ENCODE results near the gene ZBTB32.

The ZBTB32 gene

GRCh38 chr19:35727053-35727955 is 22.9 kb downstream of the ZBTB32 start:
- no peak for DNase-seq (ENCODE audit: low read depth)
- no peak for TF ChIP-seq CTCF (IDR thresholded peaks at IDR 0.05; ENCODE audit: low read length, missing control alignments)
- H3K4me3 ChIP-seq (replicated peaks; ENCODE audit: low read depth, low read length), result no peak overlapping the region

GRCh38 chr19:35727956-35728706 is 23.8 kb downstream of the ZBTB32 start:
- DNase-seq (ENCODE audit: low read depth), result no peak
- no peak for TF ChIP-seq CTCF (IDR thresholded peaks at IDR 0.05; ENCODE audit: low read length, missing control alignments)
- H3K4me3 ChIP-seq (replicated peaks; ENCODE audit: low read depth, low read length), result no peak overlapping the region

- no peak for TF ChIP-seq CTCF (IDR thresholded peaks at IDR 0.05; ENCODE audit: low read length, missing control alignments)
- no peak overlapping the region for H3K4me3 ChIP-seq (replicated peaks; ENCODE audit: low read depth, low read length)
- no peak for DNase-seq (ENCODE audit: low read depth)
Observed at GRCh38 chr19:35729021-35729420, 24.7 kb downstream of the ZBTB32 start.

GRCh38 chr19:35729763-35730162 is 25.4 kb downstream of the ZBTB32 start:
- TF ChIP-seq CTCF (IDR thresholded peaks at IDR 0.05; ENCODE audit: low read length, missing control alignments), result no peak
- no peak overlapping the region for H3K4me3 ChIP-seq (replicated peaks; ENCODE audit: low read depth, low read length)
- DNase-seq (ENCODE audit: low read depth), result no peak

DNA sequence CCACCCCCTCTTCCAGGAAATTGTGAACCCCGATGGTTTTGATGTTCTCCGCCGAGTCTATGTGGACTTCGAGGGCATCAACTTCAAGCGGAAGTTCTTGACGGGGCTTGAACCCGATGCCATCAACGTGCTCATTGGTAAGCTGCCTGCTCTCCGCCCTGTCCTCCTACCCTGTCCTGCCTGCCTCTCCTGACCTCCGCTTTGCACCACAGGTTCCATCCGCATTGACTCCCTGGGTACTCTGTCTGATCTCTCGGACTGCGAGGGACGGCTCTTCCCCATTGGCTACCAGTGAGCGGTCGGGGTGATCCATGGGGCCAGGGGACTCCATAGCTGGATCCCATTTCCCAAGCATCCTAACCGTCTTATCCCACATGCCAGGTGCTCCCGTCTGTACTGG is 26.0 kb downstream of the ZBTB32 start:
- TF ChIP-seq CTCF (IDR thresholded peaks at IDR 0.05; ENCODE audit: low read length, missing control alignments), result no peak
- H3K4me3 ChIP-seq (replicated peaks; ENCODE audit: low read depth, low read length), result no peak overlapping the region
- DNase-seq (ENCODE audit: low read depth), result no peak

GRCh38 chr19:35731353-35731752 is 27.0 kb downstream of the ZBTB32 start:
- no peak for TF ChIP-seq CTCF (IDR thresholded peaks at IDR 0.05; ENCODE audit: low read length, missing control alignments)
- no peak for DNase-seq (ENCODE audit: low read depth)

More at GRCh38 chr19:35731353-35731752, 27.0 kb downstream of the ZBTB32 start:
- no peak overlapping the region for H3K4me3 ChIP-seq (replicated peaks; ENCODE audit: low read depth, low read length)

All from fibroblast of pulmonary artery (primary cell).